ENCODE measurements around the gene C9orf153.

- TF ChIP-seq POLR2AphosphoS5 (IDR thresholded peaks at IDR 0.05; ENCODE audit: borderline replicate concordance, low read depth, low read length) (no peak), EZH2 (IDR thresholded peaks at IDR 0.05) (no peak)
Observed at GRCh38 chr9:86275962-86276361, 16.5 kb upstream of the C9orf153 start.
